ENCODE measurements around the gene PIBF1.

GRCh38 chr13:72884101-72884500, 102.2 kb downstream of the PIBF1 start:
- no peak for TF ChIP-seq CTCF (conservative IDR thresholded peaks at IDR 0.05; ENCODE audit: low read depth, low read length)
- no peak for TF ChIP-seq EZH2 (IDR thresholded peaks at IDR 0.05; ENCODE audit: low read length, unreplicated experiment)
- TF ChIP-seq EZH2phosphoT487 (IDR thresholded peaks at IDR 0.05; ENCODE audit: borderline replicate concordance, low read length), result no peak

Data from PC-3 (cell line).